Common myeloid progenitor, CD34-positive (primary cell): ENCODE data around the gene EMC7. TPM values are rescaled to one million over a fixed set of nuclear protein-coding genes. Genes with fewer than 3 reads are reported as not detected.

Experiments
- CTCF ChIA-PET: fragments of 350-600 bp; sonication (Branson Sonifier 250); formaldehyde crosslinking; loops from one replicate; lab custom pipeline; 2021; ENCODE audit warnings: antibody characterized with exemption; lab: Charles Lee
- POLR2A ChIA-PET: fragments of 350-600 bp; sonication (Branson Sonifier 250); formaldehyde crosslinking; loops from one replicate; lab custom pipeline; 2021; ENCODE audit warnings: antibody characterized with exemption; lab: Charles Lee
- DNase-seq, 3 donors: peaks; one replicate each; pipeline versions ENCODE4 v3.0.0 to v3.0.0-alpha.2; 2013
- H3K27ac ChIP-seq, 2 experiments: 1 replicate in 1 of 2; 2 replicates in 1 of 2; pipeline ENCODE4 v1.7.0; 2013; ENCODE audit warnings: inconsistent platforms in 2 of 2, low read length in 2 of 2, mild to moderate bottlenecking in 2 of 2, low read depth in 1 of 2, moderate library complexity in 1 of 2; ENCODE audit not compliant: severe bottlenecking in 2 of 2, insufficient read depth in 1 of 2, poor library complexity in 1 of 2
- H3K27me3 ChIP-seq, 5 experiments: replicated peaks in 2 of 5; 1 replicate in 3 of 5; 2 replicates in 2 of 5; pipeline versions ENCODE4 v1.6.1 to v1.7.0; 2013; ENCODE audit warnings: low read length in 4 of 5, mild to moderate bottlenecking in 2 of 5, moderate library complexity in 2 of 5, inconsistent platforms in 1 of 5; ENCODE audit not compliant: insufficient read depth in 5 of 5, control insufficient read depth in 4 of 5
- H3K36me3 ChIP-seq, 4 experiments: 1 replicate in 2 of 4; 2 replicates in 2 of 4; pipeline versions ENCODE4 v1.6.1 to v1.7.0; 2013; ENCODE audit warnings: low read length in 3 of 4, control low read depth in 1 of 4, mild to moderate bottlenecking in 1 of 4; ENCODE audit not compliant: control insufficient read depth in 4 of 4, insufficient read depth in 4 of 4
- H3K4me1 ChIP-seq, 4 experiments: 1 replicate in 3 of 4; 2 replicates in 1 of 4; pipeline versions ENCODE4 v1.6.1 to v1.7.1; 2013; ENCODE audit warnings: low read length in 3 of 4, mild to moderate bottlenecking in 3 of 4, control low read depth in 1 of 4, inconsistent platforms in 1 of 4, moderate library complexity in 1 of 4; ENCODE audit not compliant: control insufficient read depth in 4 of 4, insufficient read depth in 4 of 4; ENCODE audit errors: control extremely low read depth in 1 of 4
- H3K4me3 ChIP-seq, 7 experiments: 1 replicate in 4 of 7; 2 replicates in 3 of 7; pipeline versions ENCODE4 v1.5.1 to v1.7.0; 2013; ENCODE audit warnings: mild to moderate bottlenecking in 7 of 7, low read length in 6 of 7, moderate library complexity in 6 of 7, inconsistent platforms in 2 of 7, low read depth in 2 of 7, control low read depth in 1 of 7; ENCODE audit not compliant: insufficient read depth in 4 of 7, control insufficient read depth in 1 of 7; ENCODE audit errors: extremely low read depth in 1 of 7
- H3K9me3 ChIP-seq, 5 experiments: 1 replicate in 4 of 5; 2 replicates in 1 of 5; pipeline versions ENCODE4 v1.6.1 to v1.7.1; 2013; ENCODE audit warnings: low read length in 4 of 5, mild to moderate bottlenecking in 2 of 5, inconsistent platforms in 1 of 5, low read depth in 1 of 5, moderate library complexity in 1 of 5; ENCODE audit not compliant: control insufficient read depth in 4 of 5, insufficient read depth in 2 of 5; ENCODE audit errors: control extremely low read depth in 1 of 5
- WGBS: methylation state at CpG from one replicate; pipeline ENCODE4 v1.1.5; 2013; ENCODE audit not compliant: insufficient coverage; 5-methylcytosine and 5-hydroxymethylcytosine counted together
- polyA plus RNA-seq: library from polyadenylated mRNA; unstranded; fragments of 120-200 nt; gene quantifications from one replicate; pipeline ENCODE4 v1.2.1, GENCODE V29; 2013

The EMC7 gene
- 38.3 TPM for polyA plus RNA-seq

GRCh38 chr15:34101366-34102174 is at the start of gene EMC7, which contains the start of gene PGBD4:
Gene EMC7, minus strand, starts transcription at chr15:34101862. Its CDS starts 23 bp downstream, at chr15:34101839.
Gene PGBD4, plus strand, starts transcription at chr15:34102083. Its CDS starts 449 bp downstream, at chr15:34102532.
- ChIA-PET CTCF (interaction anchor here (1.1 kb wide), 1 partner anchor 108 kb away, joined by 4 read pairs; the partner anchor contains the start of gene KATNBL1), POLR2A (interaction anchor here (0.8 to 1.1 kb wide), 3 partner anchors 108 to 868 kb away, joined by 4 to 8 read pairs (median 4); partner anchors contain the start of genes AQR, KATNBL1 and SLC12A6)
- H3K36me3 ChIP-seq = peaks cover 0 to 7% (median 1%) of the 10 kb centered on the region in 4 experiments
- H3K4me3 ChIP-seq = peak within 1 kb of the TSS; percentile 73 to 100 (median 96)
- peak; percentile 99 to 100 (median 100) for DNase-seq
- WGBS = 0% methylated on average over 43 of the region's 48 CpGs
- H3K27ac ChIP-seq = peak within 1 kb of the TSS; percentile 89 to 93
- peaks cover 14 to 24% (median 18%) of the 10 kb centered on the region in 4 experiments for H3K4me1 ChIP-seq
- no peaks in the 10 kb centered on the region for H3K27me3 ChIP-seq
- H3K9me3 ChIP-seq = no peaks in the 10 kb centered on the region

- no peak overlapping the region for H3K4me3 ChIP-seq
- no peak overlapping the region for H3K27ac ChIP-seq
- H3K27me3 ChIP-seq = no peaks in the 10 kb centered on the region
- ChIA-PET POLR2A (no interaction called here), CTCF (interaction anchor here (0.8 kb wide), 1 partner anchor 10 kb away, joined by 3 read pairs; no protein-coding TSS in a partner anchor)
- no peak for DNase-seq
- 79% methylated on average over 2 of the region's 6 CpGs for WGBS
- H3K9me3 ChIP-seq = no peaks in the 10 kb centered on the region
- H3K4me1 ChIP-seq = no peaks in the 10 kb centered on the region
- H3K36me3 ChIP-seq = peaks cover 16 to 59% (median 35%) of the 10 kb centered on the region in 4 experiments
These were observed 45.9 kb upstream of the EMC7 start for GRCh38 chr15:34147371-34148140.

DNA sequence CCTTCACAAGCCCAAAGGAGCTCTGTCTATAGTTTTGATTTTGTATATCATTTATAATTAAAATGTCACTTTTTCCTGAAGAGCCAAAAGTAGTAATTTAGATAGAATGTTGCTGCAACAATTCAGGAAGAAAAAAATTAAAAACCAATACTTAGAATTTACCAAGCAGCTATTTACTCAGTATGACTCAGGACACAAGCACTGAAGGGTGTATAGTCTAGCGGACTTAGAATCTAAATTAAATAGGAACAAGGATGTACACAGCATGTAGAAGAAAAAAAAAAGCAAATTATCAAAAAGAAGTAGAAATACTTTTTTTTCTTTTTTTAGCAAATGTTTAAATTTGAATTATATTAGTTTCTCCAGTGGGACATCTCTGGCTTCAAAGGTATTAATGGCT is 31.8 kb upstream of the EMC7 start:
- Histone ChIP-seq H3K27me3 (no peaks in the 10 kb centered on the region), H3K4me1 (no peaks in the 10 kb centered on the region), H3K9me3 (no peaks in the 10 kb centered on the region), H3K36me3 (peaks cover 0 to 2% (median under 1%) of the 10 kb centered on the region in 4 experiments), H3K27ac (no peak overlapping the region), H3K4me3 (no peak overlapping the region)
- ChIA-PET CTCF (interaction anchor here (1.0 to 1.1 kb wide), 2 partner anchors 9 to 75 kb away, joined by 3 read pairs; no protein-coding TSS in a partner anchor), POLR2A (no interaction called here)
- no CpG with 5 or more reads among the region's 1 CpG for WGBS
- DNase-seq = no peak

DNA sequence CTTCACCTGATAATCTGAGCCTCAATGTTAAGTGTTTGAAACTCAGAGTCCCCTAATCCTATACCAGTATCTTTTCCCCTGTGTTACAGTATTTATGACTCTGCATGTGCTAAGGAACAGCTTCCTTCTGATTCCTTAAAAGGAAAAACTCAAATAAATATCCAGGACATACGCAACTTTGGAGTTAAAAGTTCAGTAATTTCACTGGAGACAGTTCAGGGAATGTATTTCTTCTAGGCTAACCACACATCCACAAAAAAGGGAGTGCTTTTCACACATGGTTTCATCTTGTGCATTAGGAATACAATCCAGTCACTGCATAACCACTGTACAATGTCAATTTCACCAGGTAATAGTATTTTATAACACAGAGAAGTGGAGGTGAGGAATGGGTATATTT is 31.2 kb upstream of the EMC7 start:
- no peak overlapping the region for H3K27ac ChIP-seq
- WGBS = no CpG with 5 or more reads among the region's 1 CpG
- ChIA-PET CTCF (no interaction called here), POLR2A (no interaction called here)
- peaks cover 0 to 1% (median 0%) of the 10 kb centered on the region in 5 experiments for H3K9me3 ChIP-seq
- no peaks in the 10 kb centered on the region for H3K4me1 ChIP-seq
- no peak overlapping the region for H3K4me3 ChIP-seq
- H3K27me3 ChIP-seq = no peaks in the 10 kb centered on the region
- DNase-seq = no peak
- peaks cover 0 to 2% (median 0%) of the 10 kb centered on the region in 4 experiments for H3K36me3 ChIP-seq

DNA sequence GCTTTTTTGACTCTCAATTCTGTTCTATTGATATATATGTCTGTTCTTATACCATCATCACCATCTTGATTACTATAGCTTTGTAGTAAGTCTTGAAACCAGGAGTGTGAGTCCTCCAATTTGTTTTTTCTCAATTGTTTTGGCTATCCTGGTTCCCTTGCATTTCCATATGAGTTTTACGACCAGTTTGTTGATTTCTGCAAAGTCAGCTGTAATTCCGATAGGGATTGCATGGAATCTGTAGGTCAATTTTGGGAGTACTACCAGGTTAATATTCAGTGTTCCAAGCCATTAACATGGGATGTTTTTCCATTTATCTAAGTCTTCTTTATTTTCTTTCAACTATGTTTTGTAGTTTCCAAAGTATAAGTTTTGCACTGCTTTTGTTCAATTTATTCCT is 27.2 kb upstream of the EMC7 start:
- POLR2A ChIA-PET = no interaction called here
- Histone ChIP-seq H3K27me3 (peaks cover 0 to 1% (median 0%) of the 10 kb centered on the region in 5 experiments), H3K4me1 (no peaks in the 10 kb centered on the region), H3K27ac (no peak overlapping the region), H3K9me3 (peaks cover 0 to 1% (median 0%) of the 10 kb centered on the region in 5 experiments), H3K36me3 (no peaks in the 10 kb centered on the region), H3K4me3 (no peak overlapping the region)
- CTCF ChIA-PET = interaction anchor here (1.8 kb wide), 1 partner anchor 19 kb away, joined by 5 read pairs; no protein-coding TSS in a partner anchor
- DNase-seq = no peak
- 100% methylated on average over 1 of the region's 2 CpGs for WGBS

- DNase-seq = no peak
- H3K9me3 ChIP-seq = peaks cover 0 to 1% (median 0%) of the 10 kb centered on the region in 5 experiments
- ChIA-PET POLR2A (no interaction called here), CTCF (no interaction called here)
- H3K36me3 ChIP-seq = no peaks in the 10 kb centered on the region
- H3K27ac ChIP-seq = no peak overlapping the region
- peaks cover 0 to 1% (median 0%) of the 10 kb centered on the region in 5 experiments for H3K27me3 ChIP-seq
- no peaks in the 10 kb centered on the region for H3K4me1 ChIP-seq
- H3K4me3 ChIP-seq = no peak overlapping the region
These were observed 24.9 kb upstream of the EMC7 start for GRCh38 chr15:34126522-34126921.
